Sigmoid colon (tissue), 7 donors: ENCODE data around the gene TM4SF5. TPM values are rescaled to one million over a fixed set of nuclear protein-coding genes. Genes with fewer than 3 reads are reported as not detected.

Experiments used
- DNase-seq: peaks from one replicate; pipeline ENCODE4 v3.0.0-alpha.2; 2019
- H3K27ac ChIP-seq, 4 donors: fragments of 200-600 bp; sonication (generic); one replicate each; pipeline ENCODE4 v1.5.1; 2016 to 2019; ENCODE audit warnings: mild to moderate bottlenecking in 1 of 4
- H3K27me3 ChIP-seq, 3 donors: fragments of 200-600 bp; sonication (generic); one replicate each; pipeline ENCODE4 v1.5.1; 2019; ENCODE audit warnings: mild to moderate bottlenecking in 1 of 3
- H3K36me3 ChIP-seq, 4 donors: fragments of 200-600 bp; sonication (generic); one replicate each; pipeline ENCODE4 v1.5.1; 2016 to 2019
- H3K4me1 ChIP-seq, 4 donors: fragments of 200-600 bp; sonication (generic); one replicate each; pipeline ENCODE4 v1.5.1; 2017 to 2019
- H3K4me3 ChIP-seq, 4 donors: fragments of 200-600 bp; sonication (generic); one replicate each; pipeline ENCODE4 v1.5.1; 2017 to 2019; ENCODE audit warnings: mild to moderate bottlenecking in 2 of 4, moderate library complexity in 1 of 4
- H3K9me3 ChIP-seq, 4 donors: fragments of 200-600 bp in 3 of 4; sonication (generic) in 3 of 4; one replicate each; pipeline versions ENCODE4 v1.5.1 to v1.6.1; 2013 to 2019
- EP300 ChIP-seq, 4 donors: sonication (generic); formaldehyde crosslinking; IDR thresholded peaks; one replicate each; pipeline ENCODE4 v1.6.1; 2017; ENCODE audit warnings: antibody characterized with exemption in 4 of 4
- POLR2A ChIP-seq, 2 donors: fragments of 450-650 bp; IDR thresholded peaks; one replicate each; pipeline ENCODE4 v1.6.1; 2016; ENCODE audit warnings: antibody characterized with exemption in 2 of 2, mild to moderate bottlenecking in 2 of 2, moderate library complexity in 2 of 2
- POLR2AphosphoS5 ChIP-seq, 4 donors: sonication (generic); formaldehyde crosslinking; IDR thresholded peaks; one replicate each; pipeline ENCODE4 v1.6.1; 2017; ENCODE audit warnings: antibody characterized with exemption in 4 of 4
- WGBS, 2 donors: extraction: QIAGEN DNeasy Blood & Tissue Kit; methylation state at CpG; one replicate each; pipeline ENCODE4 v1.1.7; 2013; 5-methylcytosine and 5-hydroxymethylcytosine counted together
- intact Hi-C: fragments of 100-400 bp; cut with DNase I; formaldehyde crosslinking; loops from one replicate; pipeline ENCODE4 v1.15.1; 2023
- polyA plus RNA-seq, 3 donors: library from polyadenylated mRNA; stranded (reverse); fragments of 200-250 nt; gene quantifications; one replicate each; pipeline ENCODE4 v1.2.3, GENCODE V29; 2013
- total RNA-seq, 4 donors: library from RNA; depleted of rRNA; stranded (reverse); fragments of >200 nt; gene quantifications; one replicate each; pipeline ENCODE4 v1.1.0, GENCODE V29; 2016
- TF ChIP-seq, protein P1 (sequence below), 4 experiments: fragments of 450-650 bp in 3 of 4; fragments of 200-600 bp in 1 of 4; IDR thresholded peaks; one replicate each; pipeline ENCODE4 v1.5.1; 2016 to 2019; ENCODE audit warnings: antibody characterized with exemption in 4 of 4, mild to moderate bottlenecking in 3 of 4, moderate library complexity in 2 of 4
- donor health status: healthy with polysubstance abuse.
- donor health status: Bipolar disorder and iron deficiency.
- donor health status: healthy.

The TM4SF5 gene
- total and polyA plus RNA-seq, 7 donors, result 7.8 to 19.2 (median 11.1) TPM; not detected in 4

DNA sequence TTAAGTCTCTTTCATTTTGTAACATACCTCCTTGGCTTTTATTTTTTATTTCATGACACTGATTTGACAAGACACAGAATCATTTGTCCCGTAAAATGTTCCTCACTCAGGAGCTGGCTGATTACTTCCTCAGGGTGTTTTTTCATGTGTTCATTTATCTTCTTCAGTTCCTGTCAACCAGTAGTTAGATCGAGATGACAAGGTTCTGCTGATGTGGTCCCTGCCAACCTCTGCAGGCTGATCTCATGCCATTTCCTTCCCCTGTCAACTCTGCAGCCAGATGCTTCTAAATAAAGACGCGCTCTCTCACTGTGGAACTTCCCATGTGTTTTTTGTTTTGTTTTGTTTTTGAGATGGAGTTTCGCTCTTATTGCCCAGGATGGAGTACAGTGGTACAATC is 23.8 kb upstream of the TM4SF5 start:
- WGBS, 2 donors, result 28 to 64% methylated on average over 5 of the region's 5 CpGs
- no peak for DNase-seq

DNA sequence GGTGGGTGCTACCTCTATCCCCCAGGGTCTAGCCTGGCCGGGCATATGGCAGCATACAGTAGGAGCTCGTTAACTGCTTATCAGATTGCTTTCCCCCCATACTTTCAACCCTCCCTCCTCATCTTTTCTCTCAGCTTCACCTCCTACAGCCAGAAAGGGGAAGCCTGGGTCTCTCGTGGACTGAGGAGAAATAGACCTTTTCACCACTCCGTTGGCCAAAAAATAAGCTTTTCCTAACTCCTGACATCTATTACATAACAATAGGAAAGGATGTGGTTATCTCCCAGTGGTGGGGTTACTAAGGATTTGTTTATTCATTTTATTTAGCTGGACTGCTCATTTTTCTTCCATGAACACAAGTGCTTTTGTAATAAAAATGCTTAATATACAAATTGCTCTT is 23.0 kb upstream of the TM4SF5 start:
- peak overlapping the region in 1 of 4 donors; percentile 34 for H3K27ac ChIP-seq
- peaks cover 7 to 70% (median 27%) of the 10 kb centered on the region in 3 donors for H3K27me3 ChIP-seq

More for the DNA sequence above, 23.8 kb upstream of the TM4SF5 start:
- H3K9me3 ChIP-seq, result no peaks in the 10 kb centered on the region
- H3K4me3 ChIP-seq, result no peak overlapping the region
- H3K36me3 ChIP-seq, result no peaks in the 10 kb centered on the region
- peaks cover 7 to 70% (median 27%) of the 10 kb centered on the region in 3 donors for H3K27me3 ChIP-seq
- TF ChIP-seq EP300 (IDR thresholded peaks at IDR 0.05) (no peak), POLR2AphosphoS5 (IDR thresholded peaks at IDR 0.05) (peak in 1 of 4 donors; percentile 10), POLR2A (IDR thresholded peaks at IDR 0.05) (no peak)
- TF ChIP-seq, protein P1, sequence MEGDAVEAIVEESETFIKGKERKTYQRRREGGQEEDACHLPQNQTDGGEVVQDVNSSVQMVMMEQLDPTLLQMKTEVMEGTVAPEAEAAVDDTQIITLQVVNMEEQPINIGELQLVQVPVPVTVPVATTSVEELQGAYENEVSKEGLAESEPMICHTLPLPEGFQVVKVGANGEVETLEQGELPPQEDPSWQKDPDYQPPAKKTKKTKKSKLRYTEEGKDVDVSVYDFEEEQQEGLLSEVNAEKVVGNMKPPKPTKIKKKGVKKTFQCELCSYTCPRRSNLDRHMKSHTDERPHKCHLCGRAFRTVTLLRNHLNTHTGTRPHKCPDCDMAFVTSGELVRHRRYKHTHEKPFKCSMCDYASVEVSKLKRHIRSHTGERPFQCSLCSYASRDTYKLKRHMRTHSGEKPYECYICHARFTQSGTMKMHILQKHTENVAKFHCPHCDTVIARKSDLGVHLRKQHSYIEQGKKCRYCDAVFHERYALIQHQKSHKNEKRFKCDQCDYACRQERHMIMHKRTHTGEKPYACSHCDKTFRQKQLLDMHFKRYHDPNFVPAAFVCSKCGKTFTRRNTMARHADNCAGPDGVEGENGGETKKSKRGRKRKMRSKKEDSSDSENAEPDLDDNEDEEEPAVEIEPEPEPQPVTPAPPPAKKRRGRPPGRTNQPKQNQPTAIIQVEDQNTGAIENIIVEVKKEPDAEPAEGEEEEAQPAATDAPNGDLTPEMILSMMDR (IDR thresholded peaks at IDR 0.05), result no peak
- H3K4me1 ChIP-seq, result peaks cover 0 to 9% (median 0%) of the 10 kb centered on the region in 4 donors
- intact Hi-C loops, result no loop called here
- H3K27ac ChIP-seq, result peak overlapping the region in 1 of 4 donors; percentile 34

DNA sequence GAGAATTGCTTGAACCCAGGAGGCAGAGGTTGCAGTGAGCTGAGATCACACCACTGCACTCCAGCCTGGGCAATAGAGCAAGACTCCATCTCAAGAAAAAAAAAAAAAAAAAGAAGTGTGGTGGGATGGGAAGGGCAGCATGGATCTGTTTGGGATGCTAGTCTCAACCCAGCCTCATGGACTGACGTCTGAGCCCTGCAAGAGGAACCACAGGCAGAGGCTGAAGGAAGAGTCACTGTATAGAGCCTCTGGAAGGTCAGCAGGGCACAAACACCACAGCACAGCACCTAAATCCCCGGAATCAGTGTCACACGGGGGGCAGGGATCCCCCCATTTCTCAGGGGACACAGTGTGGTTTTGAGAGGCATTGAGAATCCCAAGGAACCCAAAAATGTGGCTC is 21.1 kb upstream of the TM4SF5 start:
- intact Hi-C loops, result no loop called here
- Histone ChIP-seq H3K27me3 (peaks cover 2 to 63% (median 11%) of the 10 kb centered on the region in 3 donors), H3K9me3 (no peaks in the 10 kb centered on the region)

More for the DNA sequence above, 23.0 kb upstream of the TM4SF5 start:
- no peak for DNase-seq
- intact Hi-C loops, result no loop called here
- TF ChIP-seq POLR2A (IDR thresholded peaks at IDR 0.05), result no peak
- TF ChIP-seq POLR2AphosphoS5 (IDR thresholded peaks at IDR 0.05), result no peak
- TF ChIP-seq, protein P1 (IDR thresholded peaks at IDR 0.05), result no peak
- no peak for TF ChIP-seq EP300 (IDR thresholded peaks at IDR 0.05)
- H3K36me3 ChIP-seq, result no peaks in the 10 kb centered on the region
- H3K4me3 ChIP-seq, result no peak overlapping the region
- 56 to 68% methylated on average over 4 of the region's 4 CpGs for WGBS, 2 donors
- H3K9me3 ChIP-seq, result no peaks in the 10 kb centered on the region
- peaks cover 0 to 9% (median 0%) of the 10 kb centered on the region in 4 donors for H3K4me1 ChIP-seq

DNA sequence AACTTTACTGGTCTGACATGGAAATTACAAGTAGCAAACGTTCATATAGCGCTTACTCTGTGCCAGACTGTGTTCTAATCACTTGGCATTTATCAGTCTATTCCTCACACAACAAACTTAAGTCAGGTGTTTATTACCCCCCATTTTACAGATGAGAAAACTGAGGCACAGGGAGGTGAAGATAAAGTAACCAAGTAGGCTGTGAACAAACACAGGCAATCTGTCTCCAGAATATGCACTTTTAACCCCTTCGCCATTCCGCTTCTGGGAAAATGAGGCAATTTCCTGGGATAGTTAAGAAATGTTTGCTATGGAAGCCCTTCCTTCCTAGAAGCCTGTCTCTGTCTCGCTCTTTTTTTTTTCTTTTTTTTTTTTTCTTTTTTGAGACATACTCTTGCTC is 19.8 kb upstream of the TM4SF5 start:
- Histone ChIP-seq H3K27me3 (peaks cover 0 to 51% (median 0%) of the 10 kb centered on the region in 3 donors), H3K4me1 (no peaks in the 10 kb centered on the region), H3K9me3 (no peaks in the 10 kb centered on the region), H3K4me3 (no peak overlapping the region), H3K36me3 (no peaks in the 10 kb centered on the region), H3K27ac (no peak overlapping the region)
- WGBS, 2 donors, result 58 to 71% methylated on average over 5 of the region's 5 CpGs
- TF ChIP-seq EP300 (IDR thresholded peaks at IDR 0.05), result no peak
- no peak for DNase-seq
- intact Hi-C loops, result no loop called here

More for the DNA sequence above, 21.1 kb upstream of the TM4SF5 start:
- WGBS, 2 donors, result 38 to 46% methylated on average over 3 of the region's 3 CpGs
- H3K27ac ChIP-seq, result no peak overlapping the region
- no peak overlapping the region for H3K4me3 ChIP-seq
- TF ChIP-seq, protein P1 (IDR thresholded peaks at IDR 0.05), result no peak
- TF ChIP-seq POLR2A (IDR thresholded peaks at IDR 0.05), result no peak
- no peak for TF ChIP-seq EP300 (IDR thresholded peaks at IDR 0.05)
- TF ChIP-seq POLR2AphosphoS5 (IDR thresholded peaks at IDR 0.05), result no peak
- H3K36me3 ChIP-seq, result no peaks in the 10 kb centered on the region
- H3K4me1 ChIP-seq, result peaks cover 0 to 2% (median 0%) of the 10 kb centered on the region in 4 donors
- DNase-seq, result no peak

DNA sequence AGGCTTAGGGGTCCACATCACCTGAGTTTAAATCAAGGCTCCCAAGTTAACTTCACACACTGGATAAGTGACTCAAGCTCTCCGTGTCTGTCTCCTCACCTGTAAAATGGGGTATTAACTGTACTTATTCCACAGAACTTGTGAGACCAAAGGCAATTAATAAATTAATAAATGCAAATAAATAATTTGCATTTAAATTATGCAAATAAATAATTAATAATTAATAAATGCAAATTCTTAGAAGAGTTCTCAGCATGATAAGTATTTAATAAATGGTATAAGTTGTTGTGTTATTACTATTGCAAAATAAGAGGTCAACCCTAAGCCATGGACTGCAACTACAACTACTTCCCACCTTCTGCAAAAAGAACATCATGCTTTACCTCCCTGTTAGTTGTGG is 18.3 kb upstream of the TM4SF5 start:
- intact Hi-C loops, result no loop called here
- Histone ChIP-seq H3K9me3 (no peaks in the 10 kb centered on the region), H3K27me3 (peaks cover 0 to 45% (median 0%) of the 10 kb centered on the region in 3 donors), H3K27ac (no peak overlapping the region), H3K4me1 (no peaks in the 10 kb centered on the region), H3K4me3 (no peak overlapping the region), H3K36me3 (no peaks in the 10 kb centered on the region)
- no peak for TF ChIP-seq POLR2A (IDR thresholded peaks at IDR 0.05)
- TF ChIP-seq, protein P1 (IDR thresholded peaks at IDR 0.05), result no peak
- no peak for TF ChIP-seq POLR2AphosphoS5 (IDR thresholded peaks at IDR 0.05)
- no peak for TF ChIP-seq EP300 (IDR thresholded peaks at IDR 0.05)
- DNase-seq, result no peak
- 85 to 87% methylated on average over 1 of the region's 1 CpG for WGBS, 2 donors
